Endothelial cell of umbilical vein (primary cell): ENCODE data around the gene FAM81A.

Source experiments
- EZH2 ChIP-seq: IDR thresholded peaks from 2 replicates; pipeline ENCODE4 v1.6.1; 2012; ENCODE audit warnings: borderline replicate concordance, low read depth, mild to moderate bottlenecking, moderate library complexity, low read length, inconsistent platforms; ENCODE audit not compliant: severe bottlenecking
- JUN ChIP-seq: IDR thresholded peaks from 2 replicates; pipeline ENCODE4 v1.6.1; 2011; ENCODE audit warnings: borderline replicate concordance, low read depth; ENCODE audit not compliant: insufficient read length, insufficient read depth
- MAX ChIP-seq: IDR thresholded peaks from 2 replicates; pipeline ENCODE4 v1.6.1; 2011; ENCODE audit not compliant: insufficient read depth, insufficient read length
- MYC ChIP-seq: IDR thresholded peaks from one replicate; pipeline ENCODE4 v1.6.1; 2011; ENCODE audit warnings: mild to moderate bottlenecking, low read depth, low read length
- POLR2A ChIP-seq: IDR thresholded peaks from 2 replicates; pipeline ENCODE4 v1.6.1; 2012; ENCODE audit warnings: low read depth, mild to moderate bottlenecking, control low read depth, low read length
- POLR2AphosphoS5 ChIP-seq: IDR thresholded peaks from 2 replicates; pipeline ENCODE4 v1.6.1; 2012; ENCODE audit warnings: low read depth, mild to moderate bottlenecking, control low read depth, low read length, moderate library complexity; ENCODE audit not compliant: insufficient read depth
- TF ChIP-seq, protein P1 (sequence below), 2 donors: IDR thresholded peaks; 1 replicate in 1 of 2; 2 replicates in 1 of 2; pipeline ENCODE4 v1.5.1; 2011; ENCODE audit warnings: low read length in 2 of 2, mild to moderate bottlenecking in 2 of 2, moderate library complexity in 2 of 2, control low read depth in 1 of 2, inconsistent platforms in 1 of 2, low read depth in 1 of 2; ENCODE audit not compliant: insufficient read depth in 1 of 2; ENCODE audit errors: extremely low read depth in 1 of 2

- TF ChIP-seq, protein P1, sequence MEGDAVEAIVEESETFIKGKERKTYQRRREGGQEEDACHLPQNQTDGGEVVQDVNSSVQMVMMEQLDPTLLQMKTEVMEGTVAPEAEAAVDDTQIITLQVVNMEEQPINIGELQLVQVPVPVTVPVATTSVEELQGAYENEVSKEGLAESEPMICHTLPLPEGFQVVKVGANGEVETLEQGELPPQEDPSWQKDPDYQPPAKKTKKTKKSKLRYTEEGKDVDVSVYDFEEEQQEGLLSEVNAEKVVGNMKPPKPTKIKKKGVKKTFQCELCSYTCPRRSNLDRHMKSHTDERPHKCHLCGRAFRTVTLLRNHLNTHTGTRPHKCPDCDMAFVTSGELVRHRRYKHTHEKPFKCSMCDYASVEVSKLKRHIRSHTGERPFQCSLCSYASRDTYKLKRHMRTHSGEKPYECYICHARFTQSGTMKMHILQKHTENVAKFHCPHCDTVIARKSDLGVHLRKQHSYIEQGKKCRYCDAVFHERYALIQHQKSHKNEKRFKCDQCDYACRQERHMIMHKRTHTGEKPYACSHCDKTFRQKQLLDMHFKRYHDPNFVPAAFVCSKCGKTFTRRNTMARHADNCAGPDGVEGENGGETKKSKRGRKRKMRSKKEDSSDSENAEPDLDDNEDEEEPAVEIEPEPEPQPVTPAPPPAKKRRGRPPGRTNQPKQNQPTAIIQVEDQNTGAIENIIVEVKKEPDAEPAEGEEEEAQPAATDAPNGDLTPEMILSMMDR (IDR thresholded peaks at IDR 0.05; ENCODE audit: extremely low read depth in 1 of 2, insufficient read depth in 1 of 2, low read depth in 1 of 2, low read length in 2 of 2): no peak
- no peak for TF ChIP-seq POLR2A
- TF ChIP-seq POLR2AphosphoS5: no peak
- TF ChIP-seq MAX: no peak
- TF ChIP-seq JUN: no peak
- no peak for TF ChIP-seq EZH2
- no peak for TF ChIP-seq MYC
Observed at GRCh38 chr15:59537403-59537802, 99.4 kb downstream of the FAM81A start.
